Measurements from ENCODE around the gene MARVELD3. TPM values are rescaled to one million over a fixed set of nuclear protein-coding genes. Genes with fewer than 3 reads are reported as not detected.
"Not testable (repeated sequence)": the region's sequence is repeated elsewhere in the genome, so short reads cannot be mapped to it uniquely, and the experiment has no call there.

MARVELD3 gene
- total RNA-seq, 2 experiments from 2014 or later: not detected

DNA sequence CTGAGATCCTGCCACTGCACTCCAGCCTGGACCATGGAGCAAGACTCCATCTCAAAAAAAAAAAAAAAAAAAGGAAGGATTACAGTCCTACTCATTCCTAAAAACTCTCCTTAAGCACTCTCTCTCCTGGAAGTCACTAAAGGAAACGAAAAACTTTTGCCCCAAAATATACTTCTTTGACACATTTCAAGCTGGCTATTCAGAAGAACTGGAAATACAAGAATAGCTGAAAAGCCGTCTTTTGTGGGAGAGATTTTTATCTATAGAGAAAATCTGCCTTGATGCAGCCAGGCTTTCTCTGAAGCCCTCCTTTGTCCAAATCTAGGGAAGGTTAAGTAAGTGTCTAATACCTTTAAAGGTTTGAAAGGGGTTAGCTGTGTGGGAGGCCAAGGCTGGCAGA, 16.9 kb upstream of the MARVELD3 start:
- ATAC-seq (ENCODE audit: poor library complexity): no peak
- no peaks in the 10 kb centered on the region for H3K9me3 Mint-ChIP-seq

DNA sequence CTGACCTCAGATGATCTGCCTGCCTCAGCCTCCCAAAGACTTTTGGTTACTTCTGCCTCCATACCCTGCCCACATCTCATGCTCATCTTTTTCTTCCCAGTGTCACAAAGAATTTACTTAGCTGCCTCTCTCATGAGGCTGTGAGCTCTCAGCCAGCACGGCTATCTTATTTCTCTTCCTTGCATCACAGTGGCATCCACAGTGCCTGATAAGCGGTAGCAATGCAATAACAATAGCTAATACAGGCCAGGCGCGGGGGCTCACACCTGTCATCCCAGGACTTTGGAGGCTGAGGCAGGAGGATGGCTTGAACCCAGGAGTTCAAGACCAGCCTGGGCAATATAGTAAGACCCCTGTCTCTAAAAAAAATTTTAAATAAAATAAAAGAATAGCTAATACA, 15.5 kb upstream of the MARVELD3 start:
- H3K4me1 ChIP-seq (ENCODE audit: insufficient read depth, low read length): peaks cover 6% of the 10 kb centered on the region
- TF ChIP-seq, protein P1, sequence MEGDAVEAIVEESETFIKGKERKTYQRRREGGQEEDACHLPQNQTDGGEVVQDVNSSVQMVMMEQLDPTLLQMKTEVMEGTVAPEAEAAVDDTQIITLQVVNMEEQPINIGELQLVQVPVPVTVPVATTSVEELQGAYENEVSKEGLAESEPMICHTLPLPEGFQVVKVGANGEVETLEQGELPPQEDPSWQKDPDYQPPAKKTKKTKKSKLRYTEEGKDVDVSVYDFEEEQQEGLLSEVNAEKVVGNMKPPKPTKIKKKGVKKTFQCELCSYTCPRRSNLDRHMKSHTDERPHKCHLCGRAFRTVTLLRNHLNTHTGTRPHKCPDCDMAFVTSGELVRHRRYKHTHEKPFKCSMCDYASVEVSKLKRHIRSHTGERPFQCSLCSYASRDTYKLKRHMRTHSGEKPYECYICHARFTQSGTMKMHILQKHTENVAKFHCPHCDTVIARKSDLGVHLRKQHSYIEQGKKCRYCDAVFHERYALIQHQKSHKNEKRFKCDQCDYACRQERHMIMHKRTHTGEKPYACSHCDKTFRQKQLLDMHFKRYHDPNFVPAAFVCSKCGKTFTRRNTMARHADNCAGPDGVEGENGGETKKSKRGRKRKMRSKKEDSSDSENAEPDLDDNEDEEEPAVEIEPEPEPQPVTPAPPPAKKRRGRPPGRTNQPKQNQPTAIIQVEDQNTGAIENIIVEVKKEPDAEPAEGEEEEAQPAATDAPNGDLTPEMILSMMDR (IDR thresholded peaks at IDR 0.05): no peak
- ChIA-PET CTCF (interaction anchor here (0.6 to 3.9 kb wide), 14 partner anchors 9 to 198 kb away, joined by 3 to 65 read pairs (median 4); no protein-coding TSS in a partner anchor), POLR2A (interaction anchor here (0.7 to 2.0 kb wide), 3 partner anchors 31 to 149 kb away, joined by 4 to 23 read pairs (median 5); partner anchors contain the start of gene ZNF23)
- H3K4me3 ChIP-seq (ENCODE audit: low read length): no peak overlapping the region
- Mint-ChIP-seq H3K27me3 (peaks cover 27% of the 10 kb centered on the region), H3K4me3 (no peak overlapping the region), H3K4me1 (ENCODE audit: low read depth) (no peaks in the 10 kb centered on the region), H3K36me3 (ENCODE audit: low read depth) (no peaks in the 10 kb centered on the region), H3K27ac (no peak overlapping the region), H3K9me3 (no peaks in the 10 kb centered on the region)
- no peaks in the 10 kb centered on the region for H3K9me3 ChIP-seq (ENCODE audit: control insufficient read depth in 1 of 2, insufficient read depth in 1 of 2, low read length in 2 of 2)
- no peaks in the 10 kb centered on the region for H3K36me3 ChIP-seq (ENCODE audit: insufficient read depth, low read length)
- no peak overlapping the region for H3K27ac ChIP-seq (ENCODE audit: low read depth in 1 of 2, low read length in 2 of 2)
- intact Hi-C loops (cut with DNase I, micrococcal nuclease): loop anchor here in 1 of 2 experiments (2.0 kb wide), 1 partner anchor 198 kb away; no protein-coding TSS in a partner anchor
- ATAC-seq (ENCODE audit: poor library complexity) (no peak), DNase-seq (no peak)
- peaks cover 4 to 5% of the 10 kb centered on the region in 2 experiments for H3K27me3 ChIP-seq (ENCODE audit: control insufficient read depth in 1 of 2, insufficient read depth in 2 of 2, low read length in 2 of 2)

More for the DNA sequence above, 16.9 kb upstream of the MARVELD3 start:
- POLR2A ChIA-PET: no interaction called here
- no peak overlapping the region for H3K27ac Mint-ChIP-seq
- no peak overlapping the region for H3K4me3 Mint-ChIP-seq
- Histone ChIP-seq H3K27ac (ENCODE audit: low read depth in 1 of 2, low read length in 2 of 2) (no peak overlapping the region), H3K36me3 (ENCODE audit: insufficient read depth, low read length) (no peaks in the 10 kb centered on the region), H3K4me1 (ENCODE audit: insufficient read depth, low read length) (peaks cover 6% of the 10 kb centered on the region), H3K9me3 (ENCODE audit: control insufficient read depth in 1 of 2, insufficient read depth in 1 of 2, low read length in 2 of 2) (no peaks in the 10 kb centered on the region), H3K27me3 (ENCODE audit: control insufficient read depth in 1 of 2, insufficient read depth in 2 of 2, low read length in 2 of 2) (peaks cover 4 to 5% of the 10 kb centered on the region in 2 experiments), H3K4me3 (ENCODE audit: low read length) (no peak overlapping the region)
- no peak for DNase-seq
- H3K36me3 Mint-ChIP-seq (ENCODE audit: low read depth): no peaks in the 10 kb centered on the region
- CTCF ChIA-PET: interaction anchor here (3.9 kb wide), 1 partner anchor 44 kb away, joined by 65 read pairs; no protein-coding TSS in a partner anchor
- intact Hi-C loops (cut with DNase I, micrococcal nuclease): no loop called here
- TF ChIP-seq, protein P1 (IDR thresholded peaks at IDR 0.05): no peak
- H3K4me1 Mint-ChIP-seq (ENCODE audit: low read depth): no peaks in the 10 kb centered on the region
- peaks cover 25% of the 10 kb centered on the region for H3K27me3 Mint-ChIP-seq

DNA sequence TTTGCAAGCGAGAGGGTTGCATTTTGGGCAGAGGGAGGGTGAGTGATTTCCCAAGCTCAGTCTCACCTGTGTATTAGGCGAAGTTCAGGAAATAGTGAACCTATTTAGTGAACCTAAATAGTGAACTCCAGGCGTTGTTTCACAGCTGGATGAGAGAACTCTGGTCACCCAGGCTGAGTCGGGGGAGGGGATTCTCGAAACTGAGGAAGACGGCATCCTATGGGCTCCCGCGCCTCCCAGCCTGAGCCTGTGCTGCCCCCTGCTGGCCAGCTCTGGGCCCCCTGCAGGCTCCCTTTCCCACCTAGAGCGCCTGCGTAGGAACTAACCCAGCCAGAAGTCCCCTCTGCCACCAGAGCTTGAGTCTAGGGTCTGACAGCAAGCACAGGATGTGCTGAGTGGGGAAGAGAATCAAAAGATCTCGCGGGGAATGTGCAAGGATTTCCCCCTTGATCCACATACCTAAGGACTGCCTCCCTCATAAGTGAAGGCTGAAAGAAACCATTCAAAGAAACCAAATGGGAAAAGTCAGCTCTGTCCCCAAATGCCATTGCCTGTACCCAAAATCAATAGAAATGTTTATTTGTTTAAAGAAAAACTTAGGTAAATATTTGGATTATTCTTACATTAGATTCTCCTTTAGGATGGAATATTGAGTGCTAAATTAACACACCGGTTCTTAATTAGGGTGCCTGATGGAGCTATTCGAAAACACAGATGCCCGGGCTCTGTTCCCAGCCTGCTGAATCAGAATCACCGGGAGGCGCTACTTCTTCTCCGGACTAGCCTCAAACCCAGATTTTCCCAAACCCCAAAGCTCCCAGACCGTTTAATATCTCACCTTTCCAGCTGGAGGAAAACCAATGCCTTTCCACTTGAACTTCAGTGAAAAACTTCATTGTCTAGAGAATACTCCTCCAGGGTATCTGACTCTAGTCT, 14.8 kb upstream of the MARVELD3 start:
- ATAC-seq (ENCODE audit: poor library complexity): peak; percentile 93
- intact Hi-C loops (cut with DNase I, micrococcal nuclease): loop anchor here (1.0 to 2.0 kb wide), 4 partner anchors 46 to 199 kb away; no protein-coding TSS in a partner anchor
- TF ChIP-seq, protein P1 (IDR thresholded peaks at IDR 0.05): peak; percentile 92

DNA sequence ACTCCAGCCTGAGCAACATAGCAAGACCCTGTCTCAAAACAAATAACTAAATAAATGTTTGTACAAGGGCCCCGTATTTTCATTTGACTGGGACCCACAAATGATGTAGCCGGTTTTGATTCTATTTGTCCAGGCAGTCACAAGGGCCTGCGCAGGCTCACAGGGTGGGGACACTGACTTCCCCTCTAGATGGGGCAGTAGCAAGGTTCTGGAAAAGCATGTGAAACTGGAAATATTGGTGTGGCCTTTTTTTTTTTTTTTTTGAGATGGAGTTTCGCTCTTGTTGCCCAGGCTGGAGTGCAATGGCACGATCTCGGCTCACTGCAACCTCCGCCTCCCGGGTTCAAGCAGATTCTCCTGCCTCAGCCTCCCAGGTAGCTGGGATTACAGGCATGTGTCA, 11.0 kb upstream of the MARVELD3 start:
- ATAC-seq (ENCODE audit: poor library complexity); H3K9me3 ChIP-seq (ENCODE audit: control insufficient read depth in 1 of 2, insufficient read depth in 1 of 2, low read length in 2 of 2); DNase-seq; H3K4me1 ChIP-seq (ENCODE audit: insufficient read depth, low read length); H3K27ac ChIP-seq (ENCODE audit: low read depth in 1 of 2, low read length in 2 of 2); H3K9me3 Mint-ChIP-seq; CTCF ChIA-PET; H3K4me3 ChIP-seq (ENCODE audit: low read length); H3K4me1 Mint-ChIP-seq (ENCODE audit: low read depth); H3K27ac Mint-ChIP-seq; H3K27me3 ChIP-seq (ENCODE audit: control insufficient read depth in 1 of 2, insufficient read depth in 2 of 2, low read length in 2 of 2); H3K36me3 Mint-ChIP-seq (ENCODE audit: low read depth); H3K36me3 ChIP-seq (ENCODE audit: insufficient read depth, low read length); intact Hi-C loops (cut with DNase I, micrococcal nuclease); POLR2A ChIA-PET; H3K4me3 Mint-ChIP-seq: not testable (repeated sequence)
- H3K27me3 Mint-ChIP-seq: peaks cover 53% of the 10 kb centered on the region

More for the DNA sequence above, 14.8 kb upstream of the MARVELD3 start:
- peaks cover 34% of the 10 kb centered on the region for H3K27me3 Mint-ChIP-seq
- H3K4me3 Mint-ChIP-seq: no peak overlapping the region
- no peaks in the 10 kb centered on the region for H3K36me3 Mint-ChIP-seq (ENCODE audit: low read depth)
- Histone ChIP-seq H3K36me3 (ENCODE audit: insufficient read depth, low read length) (no peaks in the 10 kb centered on the region), H3K27ac (ENCODE audit: low read depth in 1 of 2, low read length in 2 of 2) (no peak overlapping the region), H3K27me3 (ENCODE audit: control insufficient read depth in 1 of 2, insufficient read depth in 2 of 2, low read length in 2 of 2) (peaks cover 4 to 5% of the 10 kb centered on the region in 2 experiments), H3K4me1 (ENCODE audit: insufficient read depth, low read length) (peaks cover 6% of the 10 kb centered on the region), H3K9me3 (ENCODE audit: control insufficient read depth in 1 of 2, insufficient read depth in 1 of 2, low read length in 2 of 2) (no peaks in the 10 kb centered on the region), H3K4me3 (ENCODE audit: low read length) (no peak overlapping the region)
- H3K4me1 Mint-ChIP-seq (ENCODE audit: low read depth): no peaks in the 10 kb centered on the region
- CTCF ChIA-PET: interaction anchor here (0.6 to 3.9 kb wide), 15 partner anchors 9 to 380 kb away, joined by 3 to 65 read pairs (median 4); no protein-coding TSS in a partner anchor
- no peaks in the 10 kb centered on the region for H3K9me3 Mint-ChIP-seq
- peak; percentile 58 to 86 (median 72) for DNase-seq
- POLR2A ChIA-PET: interaction anchor here (0.8 to 2.0 kb wide), 3 partner anchors 25 to 149 kb away, joined by 3 to 23 read pairs (median 5); partner anchors contain the start of gene ZNF23
- no peak overlapping the region for H3K27ac Mint-ChIP-seq
